ENCODE data around the gene RBM18.

- TF ChIP-seq YY1 (IDR thresholded peaks at IDR 0.05; ENCODE audit: insufficient read depth, insufficient read length) (no peak), SUZ12 (IDR thresholded peaks at IDR 0.05; ENCODE audit: extremely low read depth, insufficient read depth, insufficient read length) (no peak)
Observed at GRCh38 chr9:122202111-122202510, 62.5 kb downstream of the RBM18 start.
